CD1c-positive myeloid dendritic cell (primary cell): ENCODE measurements around the gene PDE11A.
"Not testable (repeated sequence)": the region's sequence is repeated elsewhere in the genome, so short reads cannot be mapped to it uniquely, and the experiment has no call there.

Source experiments
- DNase-seq: peaks from one replicate; pipeline ENCODE4 v3.0.0-alpha.2; 2016; ENCODE audit errors: extremely low spot score

The PDE11A gene

GRCh38 chr2:177817300-177817699, 255.3 kb downstream of the PDE11A start:
- no peak for DNase-seq

GRCh38 chr2:177816766-177817165, 255.8 kb downstream of the PDE11A start:
- no peak for DNase-seq

GRCh38 chr2:177812713-177813396, 259.7 kb downstream of the PDE11A start:
- DNase-seq = no peak

- DNase-seq = no peak
These were observed 261.7 kb downstream of the PDE11A start for GRCh38 chr2:177810906-177811305.

- DNase-seq = no peak
These were observed 263.4 kb downstream of the PDE11A start for GRCh38 chr2:177808984-177809809.

GRCh38 chr2:177806025-177806424, 266.6 kb downstream of the PDE11A start:
- no peak for DNase-seq

GRCh38 chr2:177799531-177799930, 273.0 kb downstream of the PDE11A start:
- no peak for DNase-seq

GRCh38 chr2:177797808-177798207, 274.8 kb downstream of the PDE11A start:
- no peak for DNase-seq

- DNase-seq = no peak
These were observed 275.7 kb downstream of the PDE11A start for GRCh38 chr2:177796654-177797415.

GRCh38 chr2:177796011-177796410, 276.6 kb downstream of the PDE11A start:
- no peak for DNase-seq

- not testable (repeated sequence) for DNase-seq
These were observed 287.4 kb downstream of the PDE11A start for GRCh38 chr2:177785143-177785542.

- no peak for DNase-seq
These were observed 287.9 kb downstream of the PDE11A start for GRCh38 chr2:177784745-177785067.

GRCh38 chr2:177783835-177784744, 288.5 kb downstream of the PDE11A start:
- DNase-seq = no peak

- no peak for DNase-seq
These were observed 289.5 kb downstream of the PDE11A start for GRCh38 chr2:177783091-177783490.

GRCh38 chr2:177782613-177783012, 290.0 kb downstream of the PDE11A start:
- no peak for DNase-seq

GRCh38 chr2:177778472-177778871, 294.1 kb downstream of the PDE11A start:
- no peak for DNase-seq

- peak; percentile 64 for DNase-seq
These were observed 300.0 kb downstream of the PDE11A start for GRCh38 chr2:177772529-177772928.

GRCh38 chr2:177771191-177771590, 301.4 kb downstream of the PDE11A start:
- DNase-seq = no peak

GRCh38 chr2:177767768-177768167, 304.8 kb downstream of the PDE11A start:
- DNase-seq = no peak

GRCh38 chr2:177765698-177766097, 306.9 kb downstream of the PDE11A start:
- DNase-seq = no peak

- DNase-seq = peak; percentile 79
These were observed 308.9 kb downstream of the PDE11A start for GRCh38 chr2:177763531-177764265.
